ENCODE results near the gene RPL29. TPM values are rescaled to one million over a fixed set of nuclear protein-coding genes. Genes with fewer than 3 reads are reported as not detected.

Gene RPL29
- total and polyA plus RNA-seq, 2 of the 13 experiments (the other 11 are each of a cell fraction or from before 2014, with no cell fraction given) = 1,348 to 2,263 TPM

GRCh38 chr3:52001443-52001974, 5.8 kb upstream of the RPL29 start (continued):
- TF ChIP-seq ZSCAN29 (CRISPR knock-in tag; conservative IDR thresholded peaks at IDR 0.05) (no peak), HDAC2 (CRISPR knock-in tag; IDR thresholded peaks at IDR 0.05) (peak; percentile 49; the same call in 1 of the 2 replicates), CENPBD1 (CRISPR knock-in tag; IDR thresholded peaks at IDR 0.05; ENCODE audit: borderline replicate concordance, low read depth) (no peak), SRY (CRISPR knock-in tag; IDR thresholded peaks at IDR 0.05) (no peak), ZNF781 (CRISPR knock-in tag; IDR thresholded peaks at IDR 0.05; ENCODE audit: borderline replicate concordance, not compliant biosample characterization) (no peak), TFE3 (CRISPR knock-in tag; IDR thresholded peaks at IDR 0.05) (no peak), ZNF264 (CRISPR knock-in tag; IDR thresholded peaks at IDR 0.05) (no peak), NFATC3 (CRISPR knock-in tag; IDR thresholded peaks at IDR 0.05) (no peak), BCL6 (CRISPR knock-in tag; IDR thresholded peaks at IDR 0.05) (no peak), ZMYM2 (CRISPR knock-in tag; IDR thresholded peaks at IDR 0.05) (no peak), YY1 (IDR thresholded peaks at IDR 0.05; ENCODE audit: insufficient read depth, insufficient replicate concordance, low read depth, low read length) (no peak), NR1H2 (CRISPR knock-in tag; IDR thresholded peaks at IDR 0.05; ENCODE audit: borderline replicate concordance, low read depth) (no peak), ZNF850 (CRISPR knock-in tag; conservative IDR thresholded peaks at IDR 0.05) (no peak), MYPOP (CRISPR knock-in tag; IDR thresholded peaks at IDR 0.05) (no peak), ZNF660 (CRISPR knock-in tag; IDR thresholded peaks at IDR 0.05; ENCODE audit: borderline replicate concordance, low read depth) (no peak), ZNF44 (CRISPR knock-in tag; IDR thresholded peaks at IDR 0.05) (no peak; the same call in 1 of the 2 replicates), LRRFIP1 (CRISPR knock-in tag; conservative IDR thresholded peaks at IDR 0.05) (no peak), ZBTB3 (CRISPR knock-in tag; IDR thresholded peaks at IDR 0.05; ENCODE audit: borderline replicate concordance, low read depth) (no peak), ATF3 (CRISPR knock-in tag; IDR thresholded peaks at IDR 0.05) (0 out of 2 replicates have a peak, but pooled peaks have one; percentile 16), PPARG (CRISPR knock-in tag; conservative IDR thresholded peaks at IDR 0.05) (no peak), ZBTB7A (CRISPR knock-in tag; IDR thresholded peaks at IDR 0.05) (peak; percentile 97; the same call in 1 of the 2 replicates), ZNF616 (CRISPR knock-in tag; IDR thresholded peaks at IDR 0.05; ENCODE audit: low read depth) (no peak), ZNF709 (CRISPR knock-in tag; IDR thresholded peaks at IDR 0.05) (no peak)

All from HepG2 (cell line).